Epithelial cell of prostate (primary cell): ENCODE measurements around the gene FABP2.
A peak's percentile ranks its signal among the peaks of the same experiment; 100 is the strongest.
"Not testable (repeated sequence)": the region's sequence is repeated elsewhere in the genome, so short reads cannot be mapped to it uniquely, and the experiment has no call there.

Source experiments
- DNase-seq: peaks from one replicate; pipeline ENCODE4 v3.0.0-alpha.2; 2011; ENCODE audit warnings: low read depth, low spot score
- H3K27ac ChIP-seq: fragments of 450-650 bp; 2 replicates; pipeline ENCODE4 v1.5.1; 2017; ENCODE audit warnings: mild to moderate bottlenecking

The FABP2 gene

DNA sequence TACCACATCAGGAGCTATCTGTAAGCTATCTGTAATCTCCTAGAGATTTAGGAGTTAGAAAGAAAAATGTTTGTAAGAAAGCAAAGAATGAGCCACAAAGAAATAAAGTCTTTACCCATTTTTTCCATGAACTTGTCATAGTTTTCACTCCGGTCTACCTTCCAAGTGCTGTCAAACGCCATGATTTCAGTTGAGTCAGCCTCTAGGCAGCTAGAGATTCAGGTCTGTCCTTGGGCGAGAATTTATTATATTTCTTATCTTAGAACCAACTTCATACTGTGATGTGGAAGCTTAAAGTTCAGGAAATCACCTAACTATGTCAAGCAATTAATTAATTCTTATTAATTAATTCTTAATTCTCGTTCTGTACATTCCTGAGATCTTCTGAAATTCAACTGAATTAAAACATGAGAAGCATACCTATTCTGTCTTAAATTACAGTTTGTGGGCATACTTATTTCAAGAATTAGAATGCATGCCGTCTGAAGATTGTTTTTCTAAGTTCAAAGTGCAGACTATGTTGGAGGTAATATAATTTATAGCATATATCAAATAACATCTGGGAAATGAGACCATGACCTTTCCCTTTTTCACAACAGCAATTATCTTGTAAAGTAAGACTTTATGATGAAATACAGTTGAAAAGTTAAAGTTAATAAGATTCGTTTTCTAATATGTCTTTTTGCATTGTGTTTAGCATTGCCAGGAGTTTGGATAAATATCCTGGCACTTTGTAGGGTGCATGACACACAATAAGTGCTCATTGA is at the start of gene FABP2:
Gene FABP2, minus strand, starts transcription at position 218 of the 767 bp plus-strand sequence. Its CDS starts 36 bp downstream, at position 182.
- no peak for DNase-seq
- H3K27ac ChIP-seq = no peak within 1 kb of the TSS

DNA sequence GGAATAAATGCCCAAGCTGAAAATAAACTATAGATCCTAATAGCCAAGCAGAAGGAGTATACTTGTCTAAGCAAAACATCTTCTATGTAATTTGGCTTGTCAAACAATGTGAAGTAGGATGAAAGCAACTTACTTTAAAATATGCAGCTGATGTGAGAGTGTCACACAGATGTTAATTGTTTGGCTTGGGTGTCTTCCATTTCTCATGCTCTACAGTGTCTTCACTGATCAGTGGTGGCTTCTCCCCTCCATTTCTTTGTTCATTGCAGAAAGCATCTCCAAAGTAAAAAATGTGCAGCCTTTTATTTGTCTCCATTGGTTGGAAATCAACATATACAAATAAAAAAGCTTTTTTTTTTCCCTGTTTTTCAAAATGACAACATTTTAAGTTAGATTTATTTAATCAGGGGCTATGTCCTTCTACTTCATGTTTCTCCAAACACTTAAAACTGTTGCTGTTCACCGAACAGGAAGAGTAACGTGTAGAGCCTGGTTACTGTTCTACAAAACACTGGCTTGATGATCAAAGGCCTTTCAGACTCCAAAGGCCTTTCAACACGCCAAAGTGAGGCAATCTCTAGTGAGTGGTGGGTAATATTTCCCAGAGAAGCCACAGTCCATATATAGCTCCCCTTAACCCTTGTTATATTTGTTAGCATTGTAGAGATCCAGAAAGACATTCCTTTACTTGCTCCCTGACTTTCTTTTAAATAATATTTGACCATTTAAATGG is 49.2 kb upstream of the FABP2 start:
- DNase-seq, H3K27ac ChIP-seq: not testable (repeated sequence)

DNA sequence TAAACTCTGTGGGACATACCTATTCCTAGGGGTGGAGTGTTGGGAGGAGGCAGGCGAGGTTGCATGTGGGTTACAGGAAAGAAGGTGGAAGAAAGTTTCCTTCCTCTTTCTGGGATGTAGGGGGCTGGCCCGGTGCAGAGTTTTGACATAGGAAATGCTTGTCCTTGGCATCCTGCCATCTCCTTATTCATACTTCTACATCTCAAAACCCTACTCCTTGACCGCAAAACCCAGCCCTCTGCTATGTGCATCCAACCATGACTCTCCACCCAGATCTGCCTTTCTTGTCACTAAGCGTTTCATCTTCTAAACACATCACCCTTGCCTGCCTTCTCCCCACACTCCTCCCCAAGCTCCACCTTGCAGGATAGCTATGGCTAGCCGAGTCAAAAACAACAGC is 48.5 kb upstream of the FABP2 start:
- H3K27ac ChIP-seq = not testable (repeated sequence)
- DNase-seq = peak; percentile 34

DNA sequence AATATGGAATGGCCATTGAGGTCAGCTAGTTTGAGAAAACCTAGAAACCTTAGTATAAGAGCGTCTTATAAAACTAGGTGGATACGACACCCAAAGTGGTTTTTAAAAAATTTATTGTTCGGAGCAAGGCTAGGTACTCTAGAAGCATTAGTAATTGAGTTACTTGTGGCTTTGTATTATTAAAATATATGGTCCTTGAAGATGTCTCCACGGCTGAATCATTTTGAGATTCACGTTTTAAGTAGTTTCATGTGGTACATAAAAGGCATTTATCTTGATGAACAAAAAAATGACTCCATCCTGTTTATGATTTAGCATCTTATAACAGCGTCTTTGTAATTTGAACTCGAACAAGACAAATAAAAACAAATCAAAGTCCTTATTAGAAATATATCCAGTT is 44.9 kb upstream of the FABP2 start:
- DNase-seq, H3K27ac ChIP-seq: not testable (repeated sequence)

DNA sequence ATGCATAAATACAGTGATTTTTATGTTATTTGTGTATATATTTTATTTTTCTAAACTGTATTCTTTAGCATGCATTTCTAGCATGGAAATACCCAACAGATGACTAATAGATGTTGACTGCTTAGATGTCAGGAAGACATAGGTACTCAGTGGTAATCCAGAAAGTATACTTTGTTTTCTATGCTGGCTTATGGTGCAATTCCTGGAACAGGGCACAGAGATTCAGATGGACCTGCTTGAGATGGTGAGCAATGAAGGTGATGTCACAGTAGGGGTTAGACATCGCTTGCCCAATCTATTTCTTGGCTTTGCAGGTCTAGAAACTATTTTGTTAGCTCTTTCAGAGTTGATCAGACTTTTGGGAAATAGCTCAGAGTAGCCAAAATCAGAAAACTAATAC is 42.3 kb upstream of the FABP2 start:
- DNase-seq, H3K27ac ChIP-seq: not testable (repeated sequence)

DNA sequence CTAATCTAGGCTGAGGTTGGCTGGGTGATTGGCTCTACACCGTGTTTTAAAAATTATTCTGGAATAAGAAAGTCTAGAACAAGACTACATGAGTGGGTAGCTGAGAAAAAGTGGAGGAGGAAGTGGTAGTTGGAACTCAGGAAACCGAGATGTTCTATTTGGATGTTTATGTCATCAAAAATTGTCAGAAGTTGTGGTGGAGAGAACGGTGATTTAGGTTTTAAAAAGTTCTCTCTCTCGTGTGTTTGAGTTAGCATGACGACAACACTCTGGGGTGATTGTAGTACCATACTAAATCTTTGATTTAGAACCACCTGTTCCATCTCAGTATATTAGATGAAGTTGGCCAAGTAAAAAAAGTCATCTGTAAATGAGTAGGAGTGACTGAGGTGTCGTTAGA is 41.4 kb upstream of the FABP2 start:
- DNase-seq, H3K27ac ChIP-seq: not testable (repeated sequence)

DNA sequence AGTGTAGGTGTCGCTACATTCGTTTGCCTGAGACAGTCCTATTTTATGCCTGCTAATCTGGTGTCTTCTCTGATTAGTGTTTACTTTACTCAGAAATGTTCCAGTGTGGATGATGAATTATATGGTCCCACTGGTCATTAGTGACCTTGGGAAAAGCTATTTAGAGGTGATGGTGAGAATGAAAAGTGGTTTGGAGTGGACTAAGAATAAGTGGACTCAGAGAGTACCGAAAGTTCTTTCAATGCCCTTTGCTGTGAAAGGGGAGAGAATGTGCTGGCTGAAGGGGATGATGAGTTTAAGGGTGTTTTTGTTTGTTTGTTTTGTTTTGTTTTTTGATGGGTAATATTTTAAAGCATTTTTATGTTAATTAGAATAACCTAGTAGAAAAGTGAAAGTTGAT is 40.5 kb upstream of the FABP2 start:
- not testable (repeated sequence) for DNase-seq

DNA sequence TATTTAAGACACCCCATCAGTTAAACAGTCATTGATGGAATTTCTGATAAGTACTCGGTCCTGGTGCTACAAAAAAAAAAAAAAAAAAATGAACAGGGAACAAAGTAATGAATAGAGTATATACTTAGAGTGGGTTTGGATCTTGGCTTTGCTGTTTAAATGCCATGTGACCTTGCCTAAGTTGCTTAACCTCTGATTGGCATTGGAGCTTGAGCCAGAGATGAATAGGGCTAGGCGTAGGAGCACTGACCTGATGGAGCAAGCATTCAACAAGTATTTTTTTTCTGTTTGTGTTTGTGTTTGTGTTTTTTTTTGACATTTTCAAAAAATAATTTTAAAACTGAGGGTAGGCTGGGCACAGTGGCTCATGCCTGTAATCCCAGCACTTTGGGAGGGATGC is 37.9 kb upstream of the FABP2 start:
- not testable (repeated sequence) for H3K27ac ChIP-seq, DNase-seq

More for the DNA sequence above, 40.5 kb upstream of the FABP2 start:
- not testable (repeated sequence) for H3K27ac ChIP-seq

DNA sequence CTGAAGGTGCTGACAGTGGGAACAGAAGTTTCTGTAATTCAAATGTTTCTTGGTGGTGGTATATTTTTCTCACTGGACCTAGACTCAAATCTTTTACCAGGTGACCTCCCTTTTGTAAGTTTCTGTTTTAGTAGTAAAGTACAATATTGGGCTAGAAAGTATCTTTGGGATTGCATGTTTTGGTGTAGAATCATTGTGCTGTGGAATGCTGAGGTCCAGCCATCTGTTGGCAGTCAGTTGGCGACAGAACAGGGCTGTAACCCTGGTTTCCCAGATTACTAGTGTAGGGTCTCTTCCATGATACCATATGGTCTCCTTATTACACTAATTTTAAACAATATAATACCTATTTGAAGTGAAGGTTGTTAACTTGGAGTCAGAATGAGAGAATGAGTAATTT is 34.9 kb upstream of the FABP2 start:
- H3K27ac ChIP-seq, DNase-seq: not testable (repeated sequence)

DNA sequence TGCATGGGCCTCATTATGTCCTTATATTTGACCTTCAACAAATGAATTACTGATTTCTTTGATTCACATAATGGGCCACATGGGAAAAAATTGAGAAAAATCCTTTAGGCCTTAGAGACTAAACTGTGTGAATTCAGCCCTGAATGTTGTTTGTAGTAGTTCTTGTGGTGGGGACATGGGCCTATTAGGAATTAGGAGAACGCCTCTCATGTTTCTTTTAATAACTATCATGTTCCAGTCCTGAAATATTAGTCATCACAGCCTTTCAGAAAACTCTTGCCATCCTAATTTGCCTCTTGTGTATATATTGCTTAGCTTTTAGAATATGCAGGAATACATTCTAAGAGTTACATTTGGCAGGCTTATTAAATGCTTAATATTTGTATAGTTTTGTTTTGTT is 34.1 kb upstream of the FABP2 start:
- not testable (repeated sequence) for DNase-seq, H3K27ac ChIP-seq

DNA sequence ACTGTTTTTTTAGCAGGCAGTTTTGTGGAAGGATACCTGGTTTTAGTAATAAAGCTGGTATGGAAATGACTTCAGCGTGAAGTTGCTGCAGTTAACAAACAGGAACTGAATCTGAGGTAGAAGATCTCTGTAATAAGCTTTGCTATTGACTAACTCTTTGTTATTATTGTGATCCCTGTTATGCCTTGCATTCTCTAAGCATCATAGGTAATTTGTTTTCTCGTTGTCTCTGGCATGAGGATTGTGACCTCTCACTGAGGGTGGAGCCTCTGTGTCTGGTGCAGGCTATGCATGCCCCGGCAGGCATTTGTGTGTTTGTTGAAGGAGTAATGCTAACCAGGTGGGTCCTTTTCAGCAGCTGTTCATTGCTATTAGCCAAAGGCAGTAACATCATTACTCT is 31.4 kb upstream of the FABP2 start:
- peak; percentile 22 for DNase-seq
- H3K27ac ChIP-seq = peak overlapping the region; percentile 53

DNA sequence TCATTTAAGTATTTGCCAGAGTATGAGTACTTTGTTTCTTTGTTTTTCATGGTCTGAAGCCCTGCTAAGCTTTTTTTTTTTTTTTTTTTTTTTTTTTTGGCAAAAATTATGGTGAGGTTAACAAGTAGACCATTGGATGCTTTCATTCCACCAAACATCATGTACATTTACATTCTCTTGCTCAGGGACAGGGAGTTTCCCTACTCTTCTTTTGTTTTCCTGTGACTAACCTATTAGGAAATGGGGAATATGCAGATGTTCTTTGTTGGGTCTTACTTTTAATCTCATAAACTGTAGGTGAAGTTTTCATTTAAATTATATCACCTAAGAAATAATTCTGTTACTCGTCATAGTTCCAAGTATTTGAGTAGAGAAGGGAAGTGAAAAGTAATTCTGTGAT is 26.2 kb upstream of the FABP2 start:
- DNase-seq, H3K27ac ChIP-seq: not testable (repeated sequence)

DNA sequence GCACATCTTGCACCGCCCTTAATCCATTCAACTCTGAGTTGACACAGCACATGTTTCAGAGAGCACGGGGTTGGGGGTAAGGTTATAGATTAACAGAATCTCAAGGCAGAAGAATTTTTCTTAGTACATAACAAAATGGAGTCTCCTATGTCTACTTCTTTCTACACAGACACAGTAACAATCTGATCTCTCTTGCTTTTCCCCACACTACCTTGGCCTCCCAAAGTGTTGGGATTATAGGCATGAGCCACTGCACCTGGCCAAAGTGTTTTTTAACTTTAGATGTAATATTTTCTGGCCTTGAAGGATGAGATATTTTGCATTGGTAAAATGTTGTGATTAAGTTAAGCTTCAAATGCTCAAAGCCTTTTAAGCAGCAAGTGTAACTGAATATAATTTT is 21.4 kb upstream of the FABP2 start:
- DNase-seq, H3K27ac ChIP-seq: not testable (repeated sequence)

DNA sequence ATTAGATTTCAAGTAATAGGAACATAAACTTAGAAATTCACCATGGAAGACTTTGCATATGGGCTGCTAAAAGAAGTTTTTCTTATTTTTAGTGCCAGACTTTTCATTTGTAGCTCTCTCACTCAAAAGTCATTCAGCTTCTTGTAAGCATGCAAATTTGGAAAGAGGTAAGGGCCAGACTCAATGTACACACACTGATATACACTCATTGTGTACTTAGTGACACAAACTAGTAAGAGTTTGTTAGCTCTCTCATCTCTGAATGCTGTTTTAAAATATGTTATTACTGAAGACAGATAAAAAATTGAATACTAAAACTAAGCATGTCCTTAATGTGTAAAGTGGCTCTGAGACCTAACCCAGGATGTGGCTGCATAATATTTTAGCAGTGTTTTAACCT is 18.0 kb upstream of the FABP2 start:
- not testable (repeated sequence) for H3K27ac ChIP-seq, DNase-seq

DNA sequence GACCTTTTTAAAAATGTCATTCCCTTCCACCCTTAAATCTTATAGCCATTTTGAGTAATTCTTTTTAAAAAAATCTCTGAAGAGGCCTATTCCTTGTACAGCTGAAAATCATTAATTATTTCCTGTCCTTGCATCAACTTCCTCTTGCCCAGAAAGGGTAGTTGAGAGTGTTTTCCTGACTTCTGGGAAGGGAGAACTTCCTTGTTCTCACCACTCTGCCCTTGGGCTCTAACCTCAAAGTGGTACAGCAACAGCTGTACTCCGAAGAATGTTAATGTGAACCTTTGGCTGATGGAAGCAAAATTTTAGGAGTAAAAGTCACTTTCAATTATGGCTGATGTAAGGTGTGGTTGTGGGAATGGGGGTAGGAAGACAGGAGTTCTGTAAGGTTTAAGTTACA is 15.1 kb upstream of the FABP2 start:
- no peak for DNase-seq
- peak overlapping the region; percentile 65 for H3K27ac ChIP-seq

DNA sequence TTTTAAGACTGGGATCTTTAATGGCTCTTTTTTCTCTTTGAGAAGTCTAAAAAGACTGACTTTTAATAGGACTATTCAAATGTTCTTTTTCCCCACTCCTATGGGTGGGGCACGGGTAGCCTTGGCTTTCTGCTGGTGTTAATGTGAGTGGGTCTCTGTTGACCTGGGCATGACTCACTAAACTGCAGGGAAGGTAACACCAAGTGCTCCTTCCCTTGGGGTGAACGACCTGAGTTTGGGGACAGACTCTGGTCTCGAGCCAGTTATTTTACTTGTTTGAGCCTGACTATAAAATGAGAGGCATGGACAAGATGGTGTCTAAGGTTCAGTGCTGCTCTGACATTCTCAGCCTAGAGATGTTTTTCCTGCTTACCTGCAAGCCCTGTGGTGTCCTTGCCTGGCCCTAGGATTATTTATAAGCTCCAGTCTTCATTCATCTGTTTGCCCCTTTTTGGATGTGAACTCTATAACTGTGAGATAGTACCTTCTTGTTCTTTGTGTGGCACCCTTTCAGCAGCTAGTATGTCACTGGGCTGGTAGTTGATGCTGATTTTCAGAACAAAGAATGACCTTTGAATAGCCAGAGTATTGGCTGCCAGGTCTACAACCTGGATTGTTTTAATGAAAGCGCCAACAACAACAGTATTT is 14.5 kb upstream of the FABP2 start:
- DNase-seq = not testable (repeated sequence)
- peak overlapping the region; percentile 65 for H3K27ac ChIP-seq

DNA sequence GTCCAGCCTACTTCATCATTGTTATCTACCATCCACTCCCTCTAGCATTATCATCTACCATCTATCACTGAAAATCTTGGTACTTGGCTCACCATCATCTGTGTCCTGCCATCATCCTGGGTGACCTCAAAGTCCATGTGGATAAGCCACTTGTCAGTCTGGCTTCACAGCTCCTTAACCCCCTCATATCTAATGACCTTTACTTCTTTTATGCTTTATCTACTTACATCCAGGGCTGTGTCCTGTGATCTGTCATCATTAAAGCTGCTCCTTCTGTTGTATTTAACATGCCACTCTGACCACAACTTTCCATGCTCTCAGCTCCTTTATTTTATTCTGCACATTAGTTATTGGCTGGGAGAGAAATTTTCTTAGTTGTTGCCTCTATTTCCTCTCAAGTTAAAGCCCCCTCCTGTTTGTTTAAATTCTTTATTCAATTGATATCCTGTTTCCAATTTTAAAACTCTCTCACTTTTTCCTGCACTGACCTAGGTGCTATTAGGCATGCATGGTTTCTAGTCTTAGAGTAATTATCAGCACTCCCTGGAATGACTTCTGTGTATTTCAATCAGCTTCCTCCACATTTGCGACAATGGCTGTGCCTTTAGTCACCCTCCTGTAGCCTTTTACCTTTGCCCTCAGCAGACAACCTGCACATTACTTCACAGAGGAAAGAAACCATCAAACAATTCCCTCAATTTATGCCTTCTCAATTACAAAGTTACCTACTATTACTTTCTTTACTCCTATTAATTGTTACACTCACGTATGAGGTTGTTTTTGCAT is 8.1 kb upstream of the FABP2 start:
- no peak overlapping the region for H3K27ac ChIP-seq
- DNase-seq = no peak

DNA sequence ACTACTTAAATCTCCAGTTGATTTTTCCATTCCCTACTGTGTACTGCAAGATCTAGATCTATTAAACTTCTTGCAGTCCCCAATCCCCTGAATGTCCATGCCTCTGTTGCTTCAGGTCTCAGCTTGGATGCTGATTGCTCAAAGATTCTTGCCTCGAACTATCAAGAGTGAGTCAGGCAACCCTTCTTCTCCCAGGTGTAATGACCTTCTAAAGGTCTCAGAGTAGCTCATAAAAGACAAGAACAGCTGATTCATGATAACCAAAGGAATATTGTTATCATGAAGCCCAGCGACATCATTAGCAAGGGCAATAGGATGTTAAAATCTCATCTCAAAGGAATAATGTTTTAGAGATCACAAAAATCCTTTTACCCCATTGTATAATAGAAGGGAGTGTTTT is 6.8 kb upstream of the FABP2 start:
- no peak overlapping the region for H3K27ac ChIP-seq
- DNase-seq = no peak

DNA sequence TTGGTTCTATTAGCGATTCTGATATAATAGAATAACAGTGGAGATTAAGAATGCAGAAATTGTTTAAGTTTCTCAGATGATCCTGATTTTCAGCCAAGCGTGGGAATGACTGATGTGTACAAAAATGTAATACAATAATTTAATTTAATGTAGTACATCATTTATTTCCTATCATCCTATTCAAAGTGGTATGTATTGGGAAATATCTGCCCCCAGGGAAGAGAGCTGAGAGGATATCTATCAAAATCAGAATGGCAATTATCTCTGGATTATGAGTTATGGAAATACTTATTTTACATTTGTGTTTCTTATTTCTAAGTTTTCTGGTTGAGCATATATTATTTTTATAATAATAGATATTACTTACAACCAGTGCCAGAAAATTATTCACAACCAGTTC is 3.9 kb downstream of the FABP2 start:
- no peak for DNase-seq
- H3K27ac ChIP-seq = no peak overlapping the region

DNA sequence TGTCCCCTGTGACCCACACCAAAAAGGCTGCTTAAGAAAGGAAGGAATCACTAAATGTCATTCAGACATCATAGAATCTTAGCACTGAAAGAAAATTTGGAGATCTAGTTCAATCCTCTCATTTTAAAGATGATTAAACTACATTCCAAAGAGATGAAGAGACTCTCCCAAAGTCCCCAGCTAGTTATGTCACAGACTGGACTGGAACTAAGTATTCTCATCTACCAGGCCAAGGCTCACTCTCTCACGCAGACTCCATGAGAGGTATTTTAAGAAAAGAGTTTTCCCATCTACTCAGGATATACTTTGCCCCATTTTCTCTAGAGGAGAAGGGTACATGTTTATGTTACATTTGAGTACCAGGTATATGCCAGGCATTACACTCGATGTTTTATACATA is 6.9 kb downstream of the FABP2 start:
- no peak overlapping the region for H3K27ac ChIP-seq
- no peak for DNase-seq
